SU-DHL-6 (cell line): ENCODE data around the gene SLC28A2.
"Not testable (repeated sequence)": the region's sequence is repeated elsewhere in the genome, so short reads cannot be mapped to it uniquely, and the experiment has no call there.

ENCODE experiments used
- H2AFZ ChIP-seq: fragments of 200-600 bp; sonication (generic); 2 replicates; pipeline ENCODE4 v1.6.1; 2014; ENCODE audit warnings: low read depth, mild to moderate bottlenecking, moderate library complexity, mixed read lengths, antibody characterized with exemption, low read length; ENCODE audit not compliant: severe bottlenecking
- H3F3A ChIP-seq: fragments of 200-600 bp; shearing (Covaris generic); 2 replicates; pipeline ENCODE4 v1.6.0; 2016; ENCODE audit warnings: antibody characterized with exemption, mild to moderate bottlenecking; ENCODE audit not compliant: insufficient read depth
- H3K27ac ChIP-seq: fragments of 200-600 bp; sonication (generic); 2 replicates; pipeline ENCODE4 v1.5.1; 2016; ENCODE audit warnings: low read depth, mild to moderate bottlenecking, low read length, moderate library complexity, mixed read lengths
- H3K27me3 ChIP-seq: fragments of 200-600 bp; sonication (generic), shearing (Covaris generic); 2 replicates; pipeline ENCODE4 v1.6.0; 2014; ENCODE audit warnings: mild to moderate bottlenecking, low read length
- H3K36me3 ChIP-seq: fragments of 200-600 bp; sonication (generic); 2 replicates; pipeline ENCODE4 v1.6.1; 2014; ENCODE audit warnings: mild to moderate bottlenecking, low read length, mixed read lengths
- H3K4me2 ChIP-seq: fragments of 300-600, 200-600 bp; shearing (Covaris generic), sonication (generic); 2 replicates; pipeline ENCODE4 v1.6.0; 2014; ENCODE audit warnings: low read length, low read depth, mild to moderate bottlenecking; ENCODE audit not compliant: poor library complexity, severe bottlenecking
- H3K4me3 ChIP-seq: fragments of 200-600 bp; sonication (generic); 2 replicates; pipeline ENCODE4 v1.5.1; 2014; ENCODE audit warnings: antibody characterized with exemption, low read length, mild to moderate bottlenecking, mixed read lengths; ENCODE audit not compliant: insufficient read depth, poor library complexity, severe bottlenecking
- H3K79me2 ChIP-seq: fragments of 200-600 bp; sonication (generic); 2 replicates; pipeline ENCODE4 v1.6.1; 2014; ENCODE audit warnings: mild to moderate bottlenecking, low read length, moderate library complexity; ENCODE audit not compliant: insufficient read depth
- H3K9ac ChIP-seq: fragments of 200-600 bp; sonication (generic); 2 replicates; pipeline ENCODE4 v1.7.0; 2014; ENCODE audit warnings: mild to moderate bottlenecking, low read length
- H3K9me2 ChIP-seq: fragments of 200-600 bp; sonication (generic); replicated peaks from 2 replicates; pipeline ENCODE4 v1.6.1; 2014; ENCODE audit warnings: low read length; ENCODE audit not compliant: insufficient read depth
- H3K9me3 ChIP-seq: fragments of 200-600 bp; sonication (generic); 2 replicates; pipeline ENCODE4 v1.6.1; 2014; ENCODE audit warnings: low read length, mixed read lengths; ENCODE audit not compliant: insufficient read depth
- H4K20me1 ChIP-seq: fragments of 200-600 bp; sonication (generic); 2 replicates; pipeline ENCODE4 v1.6.1; 2014; ENCODE audit warnings: low read depth, mild to moderate bottlenecking, antibody characterized with exemption, low read length, moderate library complexity, mixed read lengths
- EZH2phosphoT487 ChIP-seq: fragments of 200-600 bp; sonication (generic), shearing (Covaris generic); conservative IDR thresholded peaks from 2 replicates; pipeline ENCODE4 v1.6.1; 2018; ENCODE audit warnings: mild to moderate bottlenecking, antibody characterized with exemption, low read length, moderate library complexity, mixed read lengths
- TF ChIP-seq, protein P1 (sequence below): fragments of 200-600 bp; sonication (generic); IDR thresholded peaks from one replicate; pipeline ENCODE4 v1.5.1; 2017; ENCODE audit warnings: antibody characterized with exemption, mild to moderate bottlenecking, low read length, moderate library complexity; ENCODE audit not compliant: insufficient read depth, poor library complexity, severe bottlenecking

The SLC28A2 gene

DNA sequence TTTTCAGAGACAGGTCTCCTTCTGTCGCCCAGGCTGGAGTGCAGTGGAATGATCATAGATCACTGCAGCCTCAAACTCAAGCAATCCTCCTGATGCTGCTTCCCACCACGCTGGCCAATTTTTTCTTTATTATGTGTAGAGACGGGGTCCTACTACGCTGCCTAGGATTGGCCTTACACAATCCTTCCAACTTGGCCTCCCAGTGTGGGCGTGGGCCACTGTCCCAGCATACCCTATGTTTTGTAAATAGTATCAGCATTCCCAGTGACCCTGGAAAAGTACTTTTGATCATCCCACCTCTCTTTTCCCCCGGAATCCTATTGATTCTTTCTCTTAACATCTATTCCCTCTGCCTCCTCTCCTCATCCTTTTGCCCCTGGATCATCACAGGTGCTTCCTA, 36.9 kb downstream of the SLC28A2 start:
- no peak overlapping the region for H3K9ac ChIP-seq
- TF ChIP-seq, protein P1, sequence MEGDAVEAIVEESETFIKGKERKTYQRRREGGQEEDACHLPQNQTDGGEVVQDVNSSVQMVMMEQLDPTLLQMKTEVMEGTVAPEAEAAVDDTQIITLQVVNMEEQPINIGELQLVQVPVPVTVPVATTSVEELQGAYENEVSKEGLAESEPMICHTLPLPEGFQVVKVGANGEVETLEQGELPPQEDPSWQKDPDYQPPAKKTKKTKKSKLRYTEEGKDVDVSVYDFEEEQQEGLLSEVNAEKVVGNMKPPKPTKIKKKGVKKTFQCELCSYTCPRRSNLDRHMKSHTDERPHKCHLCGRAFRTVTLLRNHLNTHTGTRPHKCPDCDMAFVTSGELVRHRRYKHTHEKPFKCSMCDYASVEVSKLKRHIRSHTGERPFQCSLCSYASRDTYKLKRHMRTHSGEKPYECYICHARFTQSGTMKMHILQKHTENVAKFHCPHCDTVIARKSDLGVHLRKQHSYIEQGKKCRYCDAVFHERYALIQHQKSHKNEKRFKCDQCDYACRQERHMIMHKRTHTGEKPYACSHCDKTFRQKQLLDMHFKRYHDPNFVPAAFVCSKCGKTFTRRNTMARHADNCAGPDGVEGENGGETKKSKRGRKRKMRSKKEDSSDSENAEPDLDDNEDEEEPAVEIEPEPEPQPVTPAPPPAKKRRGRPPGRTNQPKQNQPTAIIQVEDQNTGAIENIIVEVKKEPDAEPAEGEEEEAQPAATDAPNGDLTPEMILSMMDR = no peak
- TF ChIP-seq EZH2phosphoT487 = no peak
- H3K4me2 ChIP-seq = no peak overlapping the region
- H3K9me2 ChIP-seq = no peaks in the 10 kb centered on the region
- H3K4me3 ChIP-seq = no peak overlapping the region
- no peak overlapping the region for H2AFZ ChIP-seq
- no peaks in the 10 kb centered on the region for H4K20me1 ChIP-seq
- H3K36me3 ChIP-seq = no peaks in the 10 kb centered on the region
- H3K27me3 ChIP-seq = no peaks in the 10 kb centered on the region
- no peak overlapping the region for H3K27ac ChIP-seq
- no peaks in the 10 kb centered on the region for H3K79me2 ChIP-seq
- H3F3A ChIP-seq = no peaks in the 10 kb centered on the region
- no peaks in the 10 kb centered on the region for H3K9me3 ChIP-seq

- H3K27me3 ChIP-seq = no peaks in the 10 kb centered on the region
- no peak overlapping the region for H3K9ac ChIP-seq
- no peak overlapping the region for H2AFZ ChIP-seq
- H3K9me2 ChIP-seq = no peaks in the 10 kb centered on the region
- TF ChIP-seq, protein P1 = no peak
- TF ChIP-seq EZH2phosphoT487 = no peak
- H3K79me2 ChIP-seq = no peaks in the 10 kb centered on the region
- no peaks in the 10 kb centered on the region for H4K20me1 ChIP-seq
- no peak overlapping the region for H3K27ac ChIP-seq
- no peak overlapping the region for H3K4me3 ChIP-seq
- H3K9me3 ChIP-seq = no peaks in the 10 kb centered on the region
- H3K4me2 ChIP-seq = no peak overlapping the region
- H3F3A ChIP-seq = no peaks in the 10 kb centered on the region
- no peaks in the 10 kb centered on the region for H3K36me3 ChIP-seq
Measured at GRCh38 chr15:45291822-45292582, 40.0 kb downstream of the SLC28A2 start.

GRCh38 chr15:45293326-45293725, 41.3 kb downstream of the SLC28A2 start:
- H3K27me3 ChIP-seq, H3K4me2 ChIP-seq, H3K79me2 ChIP-seq, H3K4me3 ChIP-seq, H3K9me2 ChIP-seq, H3K36me3 ChIP-seq, H3K9ac ChIP-seq, H3K9me3 ChIP-seq, H2AFZ ChIP-seq, H4K20me1 ChIP-seq, H3F3A ChIP-seq, H3K27ac ChIP-seq: not testable (repeated sequence)

DNA sequence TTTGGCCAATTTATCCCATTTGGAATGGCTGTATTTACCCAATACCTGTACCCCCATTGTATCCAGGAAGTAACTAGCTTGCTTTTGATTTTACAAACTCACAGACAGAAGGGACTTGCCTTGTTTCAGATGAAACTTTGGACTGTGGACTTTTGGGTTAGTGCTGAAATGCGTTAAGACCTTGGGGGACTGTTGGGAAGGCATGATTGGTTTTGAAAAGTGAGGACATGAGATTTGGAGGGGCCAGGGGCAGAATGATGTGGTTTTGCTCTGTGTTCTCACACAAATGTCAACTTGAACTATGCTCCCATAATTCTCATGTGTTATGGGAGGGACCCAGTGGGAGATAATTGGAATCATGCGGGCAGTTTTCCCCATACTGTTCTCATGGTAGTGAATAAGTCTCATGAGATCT, 46.9 kb downstream of the SLC28A2 start:
- not testable (repeated sequence) for H4K20me1 ChIP-seq, H3K79me2 ChIP-seq, H3K27ac ChIP-seq, H2AFZ ChIP-seq, H3K9ac ChIP-seq, H3K9me2 ChIP-seq, H3K27me3 ChIP-seq, H3K4me3 ChIP-seq, H3K4me2 ChIP-seq, H3K36me3 ChIP-seq, H3F3A ChIP-seq, H3K9me3 ChIP-seq
